HAP-1 (cell line): Measurements from ENCODE around the gene PEPD.
A peak's percentile ranks its signal among the peaks of the same experiment; 100 is the strongest.

ENCODE experiments used
- DNase-seq, 2 experiments: peaks; one replicate each; pipeline ENCODE4 v3.0.0-alpha.2; 2016 to 2020; ENCODE audit warnings: low spot score in 2 of 2
- H3K27me3 ChIP-seq: fragments of 250-450 bp; sonication (Bioruptor Pico); 2 replicates; pipeline ENCODE4 v1.5.1; 2020; ENCODE audit warnings: low read depth, mild to moderate bottlenecking, moderate library complexity
- H3K36me3 ChIP-seq: fragments of 250-450 bp; sonication (Bioruptor Pico); replicated peaks from 2 replicates; pipeline ENCODE4 v1.5.1; 2020; ENCODE audit warnings: mild to moderate bottlenecking
- H3K4me1 ChIP-seq: fragments of 250-450 bp; sonication (Bioruptor Pico); 2 replicates; pipeline ENCODE4 v1.5.1; 2020; ENCODE audit warnings: mild to moderate bottlenecking
- H3K4me3 ChIP-seq: fragments of 250-450 bp; sonication (Bioruptor Pico); 2 replicates; pipeline ENCODE4 v1.5.1; 2020; ENCODE audit warnings: mild to moderate bottlenecking, moderate library complexity
- H3K9me3 ChIP-seq: fragments of 250-450 bp; sonication (Bioruptor Pico); 2 replicates; pipeline ENCODE4 v1.5.1; 2020; ENCODE audit warnings: mild to moderate bottlenecking, moderate library complexity
- in situ Hi-C: fragments of 300-500 bp; cut with MboI; formaldehyde crosslinking; loops from 3 replicates; pipeline ENCODE4 v1.14.3; 2020; ENCODE audit warnings: low sequenced_read_pairs, inconsistent platforms, mixed read lengths

The PEPD gene

DNA sequence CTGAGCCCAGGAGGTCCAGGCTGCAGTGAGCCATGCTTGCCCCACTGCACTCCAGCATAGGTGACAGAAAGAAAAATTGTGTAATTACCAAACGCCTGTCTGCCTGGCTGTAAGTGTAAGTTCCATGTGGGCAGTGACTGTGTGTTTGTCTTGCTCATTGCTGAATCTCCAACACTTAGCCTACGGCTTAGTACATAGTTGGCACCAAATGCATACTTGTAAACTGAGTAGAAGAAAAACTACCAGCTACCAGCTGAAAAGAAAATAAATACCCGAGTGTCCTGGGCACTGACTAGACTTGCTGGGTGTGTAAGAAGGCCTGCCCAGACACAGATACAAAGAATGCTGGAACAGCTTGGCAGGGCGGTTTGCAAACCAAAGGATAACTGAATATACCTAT is 150.8 kb downstream of the PEPD start:
- no peaks in the 10 kb centered on the region for H3K27me3 ChIP-seq

DNA sequence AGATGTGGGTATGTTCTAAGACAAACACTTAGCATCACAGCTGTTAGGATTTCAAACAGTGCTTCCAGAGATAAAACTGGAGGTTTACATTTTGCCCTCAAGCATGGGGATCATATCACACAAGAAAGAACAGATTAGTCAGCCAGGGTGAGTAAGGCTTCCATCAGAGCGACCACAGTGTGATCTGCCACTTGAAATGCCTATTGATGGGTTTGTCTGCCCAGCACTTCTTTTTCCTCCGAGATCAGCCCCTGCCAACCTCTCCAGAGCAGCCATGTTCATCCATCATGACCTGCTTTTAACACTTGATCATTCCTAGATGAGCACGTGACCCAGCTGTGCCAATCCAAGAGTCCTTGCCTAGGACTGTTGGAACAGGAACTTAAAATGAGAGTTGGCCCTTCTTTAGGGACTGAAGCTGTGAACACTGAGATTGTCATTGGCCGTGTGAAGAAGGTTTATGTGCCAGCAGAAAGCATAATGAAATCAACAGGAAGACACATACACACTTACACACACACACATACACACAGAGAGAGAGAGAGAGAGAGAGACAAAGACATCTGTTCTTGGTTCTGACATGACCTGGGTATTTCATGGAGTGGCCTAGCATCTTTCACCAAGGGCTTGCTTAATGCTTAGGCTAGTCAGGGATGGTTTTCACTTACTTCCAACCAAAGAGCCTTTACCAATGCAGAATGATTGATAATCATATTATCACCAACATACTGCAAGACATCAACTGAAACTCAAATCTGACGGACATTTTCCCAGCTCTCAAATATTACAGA is 153.3 kb downstream of the PEPD start:
- no peak for DNase-seq

More for the DNA sequence above, 150.8 kb downstream of the PEPD start:
- Histone ChIP-seq H3K4me1 (peaks cover 5% of the 10 kb centered on the region), H3K4me3 (no peak overlapping the region), H3K9me3 (no peaks in the 10 kb centered on the region), H3K36me3 (peaks cover 3% of the 10 kb centered on the region; the same call in 1 of the 2 replicates)
- no peak for DNase-seq
- in situ Hi-C loops, result no loop called here

DNA sequence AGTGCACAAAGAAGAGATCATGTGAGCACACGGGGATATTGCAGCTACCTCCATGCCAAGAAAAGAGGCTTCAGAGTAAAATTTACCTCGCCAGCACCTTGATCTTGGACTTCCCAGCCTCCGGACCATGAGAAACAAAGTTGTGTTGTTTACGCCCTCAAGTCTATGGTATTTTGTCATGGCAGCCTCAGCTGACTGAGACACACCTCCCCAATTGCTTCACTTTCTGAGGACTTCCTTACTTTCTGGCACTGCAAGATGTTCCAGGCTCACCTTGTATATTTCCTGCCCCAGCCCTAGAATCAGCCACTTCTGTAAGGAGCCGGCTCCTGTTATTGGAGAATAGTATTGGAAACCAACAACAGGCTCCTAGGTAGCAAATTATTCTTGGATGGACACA is 154.7 kb downstream of the PEPD start:
- no peaks in the 10 kb centered on the region for H3K9me3 ChIP-seq
- no peaks in the 10 kb centered on the region for H3K4me1 ChIP-seq
- in situ Hi-C loops, result no loop called here
- H3K36me3 ChIP-seq, result no peaks in the 10 kb centered on the region
- H3K27me3 ChIP-seq, result no peaks in the 10 kb centered on the region
- DNase-seq, result no peak
- no peak overlapping the region for H3K4me3 ChIP-seq

More for the DNA sequence above, 153.3 kb downstream of the PEPD start:
- Histone ChIP-seq H3K4me3 (no peak overlapping the region), H3K36me3 (no peaks in the 10 kb centered on the region), H3K27me3 (no peaks in the 10 kb centered on the region), H3K9me3 (no peaks in the 10 kb centered on the region), H3K4me1 (peaks cover 5% of the 10 kb centered on the region)
- in situ Hi-C loops, result no loop called here

- H3K4me1 ChIP-seq, result no peaks in the 10 kb centered on the region
- no peak overlapping the region for H3K4me3 ChIP-seq
- H3K36me3 ChIP-seq, result no peaks in the 10 kb centered on the region
- no peak for DNase-seq
- no peaks in the 10 kb centered on the region for H3K9me3 ChIP-seq
- no peaks in the 10 kb centered on the region for H3K27me3 ChIP-seq
- in situ Hi-C loops, result no loop called here
Measured at GRCh38 chr19:33366127-33366526, 155.5 kb downstream of the PEPD start.

- no peak overlapping the region for H3K4me3 ChIP-seq
- in situ Hi-C loops, result no loop called here
- no peaks in the 10 kb centered on the region for H3K36me3 ChIP-seq
- DNase-seq, result no peak
- H3K9me3 ChIP-seq, result no peaks in the 10 kb centered on the region
- H3K4me1 ChIP-seq, result no peaks in the 10 kb centered on the region
- H3K27me3 ChIP-seq, result no peaks in the 10 kb centered on the region
Measured at GRCh38 chr19:33365691-33366090, 155.9 kb downstream of the PEPD start.

- Histone ChIP-seq H3K9me3 (no peaks in the 10 kb centered on the region), H3K27me3 (no peaks in the 10 kb centered on the region), H3K4me1 (peaks cover 5% of the 10 kb centered on the region), H3K36me3 (no peaks in the 10 kb centered on the region), H3K4me3 (no peak overlapping the region)
- in situ Hi-C loops, result no loop called here
- DNase-seq, result no peak
Measured at GRCh38 chr19:33363476-33363875, 158.1 kb downstream of the PEPD start.

DNA sequence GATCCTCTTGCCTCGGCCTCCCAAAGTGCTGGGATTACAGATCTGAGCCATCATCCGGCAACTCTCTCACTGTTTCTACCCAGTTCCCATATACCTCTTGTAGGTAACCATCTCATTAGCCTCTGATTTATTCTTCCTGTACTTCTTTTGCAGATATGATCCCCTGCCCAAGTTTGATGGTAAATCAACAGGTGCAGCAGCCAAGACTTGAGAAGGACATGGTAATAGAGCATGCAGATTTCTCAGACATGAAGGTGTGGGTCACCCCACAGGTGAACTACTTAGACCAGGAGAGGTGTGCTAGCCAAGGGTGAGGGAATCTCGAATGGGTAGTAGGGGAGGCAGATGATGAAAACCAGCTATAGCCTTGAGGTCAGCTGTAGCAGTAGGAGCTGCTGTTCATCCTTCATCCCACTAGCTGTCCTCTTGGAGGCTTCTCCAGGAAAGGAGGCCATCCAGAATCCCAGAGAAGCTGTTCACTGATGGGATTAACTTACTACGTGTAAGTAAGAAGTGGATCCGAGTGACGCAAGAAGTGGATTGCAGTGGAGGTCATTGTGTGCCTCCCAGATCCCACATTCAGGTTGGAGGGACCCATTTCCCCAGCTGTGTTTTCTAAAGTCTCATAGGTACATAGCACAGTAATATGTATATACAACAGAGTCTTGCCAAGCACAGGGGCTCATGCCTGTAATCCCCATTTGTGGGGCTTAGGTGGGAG is 158.9 kb downstream of the PEPD start:
- Histone ChIP-seq H3K4me3 (no peak overlapping the region), H3K9me3 (no peaks in the 10 kb centered on the region), H3K4me1 (peaks cover 9% of the 10 kb centered on the region), H3K27me3 (no peaks in the 10 kb centered on the region), H3K36me3 (no peaks in the 10 kb centered on the region)
- no peak for DNase-seq
- in situ Hi-C loops, result no loop called here

GRCh38 chr19:33359581-33359980 is 162.0 kb downstream of the PEPD start:
- no peaks in the 10 kb centered on the region; the same call in 1 of the 2 replicates for H3K9me3 ChIP-seq
- no peak overlapping the region for H3K4me3 ChIP-seq
- in situ Hi-C loops, result no loop called here
- H3K27me3 ChIP-seq, result no peaks in the 10 kb centered on the region
- no peaks in the 10 kb centered on the region for H3K36me3 ChIP-seq
- H3K4me1 ChIP-seq, result peaks cover 9% of the 10 kb centered on the region
- no peak for DNase-seq

DNA sequence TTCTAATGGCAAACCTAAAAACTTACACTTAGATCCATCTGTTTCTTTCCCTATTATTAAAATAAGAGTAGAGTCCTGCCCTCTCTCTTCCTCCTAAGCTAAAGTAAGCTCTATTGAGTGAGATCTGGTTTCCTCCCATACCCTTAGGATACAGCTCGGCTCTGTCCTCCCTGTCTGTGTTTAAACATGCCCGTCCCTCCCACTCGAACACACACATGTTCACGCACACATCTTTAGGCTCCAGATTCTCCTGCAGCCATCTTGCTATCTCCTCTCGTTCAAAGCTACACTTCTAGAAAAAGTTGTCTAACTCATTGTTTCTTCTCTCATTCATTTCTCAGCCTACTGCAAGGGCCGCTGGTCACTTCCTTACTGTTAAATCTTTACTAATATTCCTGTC is 163.2 kb downstream of the PEPD start:
- Histone ChIP-seq H3K4me1 (peaks cover 13% of the 10 kb centered on the region), H3K36me3 (no peaks in the 10 kb centered on the region), H3K4me3 (no peak overlapping the region), H3K9me3 (no peaks in the 10 kb centered on the region; the same call in 1 of the 2 replicates), H3K27me3 (no peaks in the 10 kb centered on the region)
- in situ Hi-C loops, result no loop called here
- DNase-seq, result peak in 1 of 2 experiments; percentile 43

DNA sequence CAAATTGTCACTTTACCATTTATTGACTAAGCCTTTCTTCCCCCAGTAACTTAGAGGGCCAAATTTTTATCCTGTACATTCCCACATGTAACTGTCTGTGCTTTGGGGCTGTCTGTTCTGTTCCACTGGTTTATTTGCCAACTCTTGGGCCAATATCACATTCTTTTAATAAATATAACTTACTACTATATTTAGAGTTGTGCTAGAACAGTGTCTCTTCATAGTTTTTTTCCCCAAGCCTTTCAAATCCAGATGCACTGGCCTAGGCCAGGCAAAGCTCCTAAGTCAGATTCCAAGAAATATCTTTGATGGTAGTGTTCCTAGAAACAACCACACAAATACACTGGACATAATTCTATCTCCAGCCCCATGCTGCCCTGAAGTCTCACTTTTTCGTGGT is 164.0 kb downstream of the PEPD start:
- in situ Hi-C loops, result no loop called here

DNA sequence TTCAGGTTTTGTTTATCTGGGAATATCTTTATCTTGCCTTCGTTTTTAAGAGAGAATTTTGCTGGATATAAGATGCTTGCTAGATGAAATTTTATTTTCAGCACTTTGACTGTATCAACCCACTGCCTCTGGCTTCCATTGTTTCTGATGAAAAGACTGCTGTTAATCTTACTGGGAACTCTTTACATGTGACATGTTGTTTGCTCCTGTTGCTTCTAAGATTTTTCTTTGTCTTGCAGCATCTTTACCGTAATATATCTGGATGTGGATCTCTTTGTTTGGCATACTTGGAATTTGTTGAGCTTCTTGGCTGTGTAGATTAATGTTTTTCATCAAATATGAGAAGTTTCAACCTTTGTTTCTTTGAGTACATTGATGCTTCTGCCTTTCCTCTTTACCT is 166.1 kb downstream of the PEPD start:
- no peak for DNase-seq
- Histone ChIP-seq H3K9me3 (no peaks in the 10 kb centered on the region; the same call in 1 of the 2 replicates), H3K4me3 (no peak overlapping the region), H3K27me3 (no peaks in the 10 kb centered on the region), H3K4me1 (peaks cover 17% of the 10 kb centered on the region), H3K36me3 (no peaks in the 10 kb centered on the region)
- in situ Hi-C loops, result no loop called here

More for the DNA sequence above, 164.0 kb downstream of the PEPD start:
- Histone ChIP-seq H3K4me3 (no peak overlapping the region), H3K36me3 (no peaks in the 10 kb centered on the region), H3K4me1 (peaks cover 17% of the 10 kb centered on the region), H3K27me3 (no peaks in the 10 kb centered on the region), H3K9me3 (no peaks in the 10 kb centered on the region; the same call in 1 of the 2 replicates)
- no peak for DNase-seq

DNA sequence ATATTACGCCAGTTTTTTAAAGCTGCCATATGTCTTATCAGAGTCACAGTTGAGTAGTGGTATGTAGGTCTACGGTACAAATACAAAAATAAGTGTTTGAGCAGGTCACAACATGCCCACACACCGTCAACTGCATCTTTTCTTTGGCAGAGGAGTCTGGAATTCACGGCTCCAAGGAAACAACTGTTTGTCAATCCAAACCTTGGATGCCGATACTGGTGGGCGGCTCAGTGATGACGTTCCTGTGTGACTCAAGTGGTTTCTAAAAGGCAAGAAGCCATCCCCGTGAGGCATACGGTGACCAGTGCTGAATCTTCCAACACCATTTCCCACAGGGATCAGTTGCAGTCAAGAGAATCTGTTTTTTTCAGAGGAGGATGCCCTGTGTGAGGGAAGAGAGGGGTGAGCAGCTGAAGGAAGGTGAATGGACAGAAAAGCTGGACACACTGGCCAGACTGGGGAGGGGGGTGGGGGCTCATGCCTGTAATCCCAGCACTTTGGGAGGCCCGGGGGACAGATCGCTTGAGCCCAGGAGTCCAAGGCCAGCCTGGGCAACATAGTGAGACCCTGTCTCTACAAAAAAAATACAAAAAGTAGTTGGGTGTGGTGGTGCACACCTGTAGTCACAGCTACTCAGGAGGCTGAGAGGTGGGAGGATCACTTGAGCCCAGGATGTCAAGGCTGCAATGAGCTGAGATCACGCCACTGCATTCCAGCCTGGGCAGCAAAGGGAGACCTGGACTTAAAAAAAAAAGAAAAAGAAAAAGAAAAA is 170.9 kb downstream of the PEPD start:
- Histone ChIP-seq H3K9me3 (no peaks in the 10 kb centered on the region; the same call in 1 of the 2 replicates), H3K27me3 (0 out of 2 replicates have a peak, but pooled peaks cover 3% of the 10 kb centered on the region), H3K4me3 (no peak overlapping the region), H3K4me1 (peaks cover 8% of the 10 kb centered on the region), H3K36me3 (no peaks in the 10 kb centered on the region)
- no peak for DNase-seq
- in situ Hi-C loops, result no loop called here

GRCh38 chr19:33349319-33350289 is 172.0 kb downstream of the PEPD start:
- H3K27me3 ChIP-seq, result peaks cover 3% of the 10 kb centered on the region; the same call in 1 of the 2 replicates
- H3K4me3 ChIP-seq, result no peak overlapping the region
- in situ Hi-C loops, result no loop called here
- DNase-seq, result no peak
- H3K36me3 ChIP-seq, result no peaks in the 10 kb centered on the region
- peaks cover 8% of the 10 kb centered on the region for H3K4me1 ChIP-seq
- no peaks in the 10 kb centered on the region for H3K9me3 ChIP-seq
